Hypothalamus (tissue), 51 donors: ENCODE results near the gene PRDM10.
A peak's percentile ranks its signal among the peaks of the same experiment; 100 is the strongest.
"Not testable (repeated sequence)": the region's sequence is repeated elsewhere in the genome, so short reads cannot be mapped to it uniquely, and the experiment has no call there.

Source experiments
- DNase-seq, 51 donors: peaks; one replicate each; lab custom pipeline; 2025; lab: John Stamatoyannopoulos, UW

Gene PRDM10

DNA sequence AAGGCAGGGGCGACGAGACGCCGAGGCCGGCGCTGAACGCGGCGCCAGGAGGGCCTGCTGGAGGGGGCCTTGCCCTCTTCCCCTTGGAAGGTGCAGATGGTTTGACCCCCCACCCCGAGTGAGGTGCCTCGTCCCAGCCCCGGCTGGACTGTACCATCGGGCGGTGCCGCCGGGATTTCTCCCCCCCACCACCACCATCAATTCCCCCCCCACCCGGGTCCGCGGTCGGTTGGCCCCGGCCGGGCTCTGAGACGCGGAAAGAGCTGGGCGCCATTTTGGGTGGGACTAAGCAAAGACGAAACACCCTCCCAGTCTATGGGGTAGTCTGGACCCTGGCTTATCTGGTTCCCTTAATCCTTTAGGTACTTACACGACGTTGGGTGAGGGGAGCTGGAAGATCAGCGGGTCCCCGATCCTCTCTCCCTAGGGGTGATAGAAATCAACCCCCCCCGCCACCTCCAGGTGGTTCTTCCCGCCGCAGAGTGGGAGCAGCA lies at the start of gene PRDM10:
TSS of gene PRDM10 (minus strand) at position 484 of the 494 bp plus-strand sequence. CDS start 41,871 bp downstream, outside the sequence.
- DNase-seq, result peak in 50 of 51 donors; percentile 79 to 99 (median 91)

- no peak for DNase-seq
Observed at GRCh38 chr11:130051082-130051481, 48.4 kb upstream of the PRDM10 start.

DNA sequence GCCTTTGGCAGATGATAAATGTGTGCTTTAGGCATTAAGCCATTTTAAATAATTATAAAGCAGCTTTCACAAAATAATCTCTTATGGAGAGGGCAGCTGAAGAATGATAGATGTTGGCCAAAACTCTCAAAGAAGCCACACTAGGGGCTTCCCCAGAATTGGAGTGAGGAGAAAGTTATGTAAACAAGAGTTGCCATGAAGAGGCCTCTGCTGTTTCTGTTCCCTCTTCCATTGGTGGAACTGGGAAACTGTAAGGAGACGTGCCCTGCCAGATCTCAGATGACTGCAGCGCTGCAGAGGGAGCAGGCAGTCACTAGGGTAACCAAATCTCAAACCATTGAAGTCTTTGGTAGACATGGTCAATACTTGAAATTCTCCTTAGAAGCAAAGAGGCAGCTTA lies 47.6 kb upstream of the PRDM10 start:
- DNase-seq, result peak in 1 of 51 donors; percentile 2

- DNase-seq, result no peak
Observed at GRCh38 chr11:130049328-130049771, 46.7 kb upstream of the PRDM10 start.

- DNase-seq, result no peak
Observed at GRCh38 chr11:130047141-130047540, 44.5 kb upstream of the PRDM10 start.

DNA sequence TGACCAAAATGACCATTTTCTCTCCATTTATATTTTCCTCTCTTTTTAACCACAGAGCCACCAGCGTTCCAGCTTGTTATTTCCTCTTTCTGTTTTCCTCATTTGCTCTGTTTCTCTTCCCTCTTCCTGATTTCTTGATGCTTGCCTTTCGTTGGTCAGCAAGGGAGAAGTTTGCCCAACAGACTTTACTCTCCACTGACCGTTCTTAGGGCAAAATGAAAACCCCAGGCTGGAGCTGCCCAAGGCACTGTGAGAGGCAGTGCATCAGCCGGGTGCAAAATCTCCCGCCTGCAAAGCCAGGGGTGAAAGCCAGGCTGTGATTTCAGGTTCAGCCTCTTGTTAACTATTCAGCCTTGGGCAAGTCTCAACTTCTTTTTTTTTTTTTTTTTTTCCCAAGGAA lies 40.9 kb upstream of the PRDM10 start:
- DNase-seq, result peak in 3 of 51 donors; percentile 2 to 18 (median 7)

- no peak for DNase-seq
Observed at GRCh38 chr11:130042093-130042591, 39.5 kb upstream of the PRDM10 start.

DNA sequence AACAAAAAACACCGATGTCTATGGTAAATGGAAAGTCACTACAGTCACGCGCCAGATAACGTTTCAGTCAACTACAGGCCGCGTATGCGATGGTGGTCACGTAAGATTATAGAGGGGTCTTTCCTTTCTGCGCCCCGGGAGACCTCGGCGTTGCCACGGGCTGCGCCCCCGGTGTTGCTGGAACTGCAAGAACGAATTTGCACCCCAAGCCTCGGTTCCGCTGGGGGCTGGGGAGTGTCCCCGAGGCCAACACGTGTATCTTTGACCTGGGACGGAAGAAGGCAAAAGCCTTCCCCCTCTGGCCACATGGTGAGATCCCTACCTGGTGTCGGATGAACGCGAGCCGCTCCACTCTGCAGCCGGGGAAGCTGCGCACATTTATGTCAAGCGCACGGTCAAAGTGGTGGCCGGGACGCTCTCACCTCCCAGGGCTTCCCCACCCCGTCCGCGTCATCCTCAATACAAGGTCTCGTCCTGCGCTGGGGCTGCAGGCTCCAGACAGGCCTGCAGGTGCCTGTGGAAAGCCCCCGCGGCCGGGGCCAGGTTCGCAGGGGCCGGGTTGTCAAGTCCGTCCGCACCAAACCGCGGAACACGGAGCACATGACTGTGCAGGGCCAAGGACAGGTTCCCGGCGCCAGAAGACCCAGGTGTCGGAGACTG lies 37.8 kb upstream of the PRDM10 start:
- DNase-seq, result no peak

DNA sequence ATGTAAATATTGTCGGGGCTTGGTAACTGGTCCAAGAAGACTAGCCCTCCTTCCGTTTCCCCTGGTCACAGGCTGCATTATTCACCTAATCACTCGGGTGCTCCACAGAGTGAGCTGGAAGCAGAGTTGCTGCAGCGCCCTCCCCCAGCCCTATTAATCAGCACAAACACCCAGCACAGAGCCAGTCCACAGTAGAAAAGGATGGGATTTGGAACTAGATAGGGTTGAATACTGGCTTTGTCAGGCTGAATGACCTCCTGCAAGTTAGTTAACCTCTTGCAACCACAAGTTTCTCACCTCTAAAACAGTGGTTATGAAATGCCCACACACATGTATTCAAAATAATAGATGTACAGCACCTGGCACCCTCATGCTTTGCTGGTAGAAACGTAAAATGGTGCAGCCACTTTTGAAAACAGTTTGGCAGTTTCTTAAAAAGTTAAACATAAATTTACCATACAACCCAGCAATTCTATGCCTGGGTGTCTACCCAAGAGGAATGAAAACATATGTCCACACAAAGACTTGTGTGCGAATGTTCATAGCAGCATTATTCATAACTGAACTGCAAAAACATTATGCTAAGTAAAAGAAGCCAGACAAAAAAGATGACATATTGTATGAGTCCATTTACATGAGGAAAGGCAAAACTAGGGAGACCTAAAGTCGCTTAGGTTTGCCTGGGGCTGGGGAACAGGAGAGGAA lies 35.4 kb upstream of the PRDM10 start:
- no peak for DNase-seq

- no peak for DNase-seq
Observed at GRCh38 chr11:130037058-130037457, 34.4 kb upstream of the PRDM10 start.

DNA sequence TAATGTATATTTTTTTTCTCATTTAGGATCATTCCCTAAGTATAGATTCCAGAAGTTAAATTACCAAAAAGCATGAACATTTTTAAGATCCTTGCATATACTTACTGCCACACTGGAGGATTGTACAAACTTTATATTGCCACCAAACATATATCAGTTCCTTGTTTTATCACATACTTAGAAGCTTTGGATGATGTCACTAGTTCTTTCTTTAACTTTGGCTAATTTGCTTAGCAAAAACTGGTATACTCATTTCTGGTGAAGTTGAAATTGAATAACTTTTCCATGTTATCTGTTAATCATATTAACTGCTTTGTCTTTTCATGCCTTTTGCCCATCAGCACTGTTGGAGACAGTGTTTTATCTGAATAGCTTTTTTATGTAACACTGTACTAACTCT lies 31.6 kb upstream of the PRDM10 start:
- DNase-seq, result no peak

- no peak for DNase-seq
Observed at GRCh38 chr11:130032931-130033330, 30.3 kb upstream of the PRDM10 start.

GRCh38 chr11:130031945-130032344 lies 29.3 kb upstream of the PRDM10 start:
- no peak for DNase-seq

DNA sequence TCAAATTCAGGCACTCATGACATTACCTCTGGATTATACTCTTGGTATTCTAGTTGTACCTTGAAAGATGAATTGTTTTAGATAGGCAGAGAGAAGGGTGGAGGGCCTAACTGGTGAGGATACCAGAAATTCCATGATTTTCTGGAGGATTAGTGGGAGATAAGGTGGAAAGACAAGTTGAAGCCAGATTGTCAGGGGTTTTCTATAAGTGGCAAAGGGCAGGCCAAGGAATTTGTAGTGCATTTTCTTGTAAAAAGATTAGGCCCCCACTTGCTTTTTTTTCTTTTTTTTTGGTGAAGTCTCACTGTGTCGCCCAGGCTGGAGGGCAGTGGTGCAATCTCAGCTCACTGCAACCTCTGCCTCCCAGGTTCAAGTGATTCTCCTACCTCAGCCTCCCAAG lies 28.4 kb upstream of the PRDM10 start:
- DNase-seq, result no peak

DNA sequence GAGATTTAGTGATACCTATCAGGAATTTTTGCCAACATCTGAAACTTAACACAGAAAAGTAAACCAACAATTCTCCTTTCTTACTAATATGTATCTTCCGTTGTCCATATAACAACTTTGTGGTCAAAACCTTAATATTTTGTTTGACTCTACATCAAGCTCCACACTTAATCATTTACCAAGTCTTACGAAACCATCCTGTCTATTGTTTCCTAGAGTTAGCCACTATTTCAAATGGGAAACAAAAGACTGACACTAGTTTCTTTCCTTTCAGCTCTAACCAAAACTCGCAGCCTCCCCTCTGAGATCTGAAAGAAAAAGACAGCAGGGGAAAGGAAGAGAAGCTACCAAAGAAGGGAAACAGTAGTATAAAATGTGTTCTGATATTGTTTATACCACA lies 26.5 kb upstream of the PRDM10 start:
- no peak for DNase-seq

DNA sequence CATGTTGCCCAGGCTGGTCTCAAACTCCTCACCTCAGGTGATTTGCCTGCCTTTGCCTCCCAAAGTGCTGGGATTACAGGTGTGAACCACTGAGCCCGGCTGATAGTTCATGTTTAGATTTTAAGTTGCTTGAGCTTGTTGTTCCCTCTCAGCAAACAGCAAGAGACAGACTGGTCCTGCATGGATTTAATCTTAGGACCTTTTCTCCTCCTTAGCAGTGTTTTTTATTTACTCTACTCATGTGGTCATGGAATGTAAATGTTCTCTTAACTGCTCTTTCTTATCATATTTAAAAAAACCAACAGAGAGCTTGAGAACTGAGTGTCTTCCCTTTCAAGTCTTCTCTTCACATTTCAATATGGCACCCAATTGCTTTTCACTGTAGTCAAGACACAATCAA lies 22.7 kb upstream of the PRDM10 start:
- no peak for DNase-seq

GRCh38 chr11:130024361-130024760 lies 21.7 kb upstream of the PRDM10 start:
- no peak for DNase-seq

DNA sequence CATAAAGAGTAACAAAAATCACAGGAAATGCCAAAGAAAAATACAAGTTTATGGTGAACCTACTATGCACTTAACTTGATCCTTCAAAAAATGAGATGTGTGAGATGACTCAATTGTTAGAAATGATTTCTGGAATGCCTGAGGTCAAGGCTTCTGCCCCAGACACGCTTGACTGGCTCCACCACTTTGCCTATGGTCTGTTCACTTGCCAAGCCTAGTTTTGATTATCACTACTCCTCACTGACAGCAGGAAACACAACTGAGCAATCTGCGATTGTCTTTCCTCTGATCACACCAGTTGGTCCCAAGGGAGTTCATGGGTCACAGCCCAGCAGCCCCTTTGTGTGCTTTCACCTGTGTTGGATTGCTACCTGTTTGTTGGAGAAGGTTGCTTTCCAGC lies 20.6 kb upstream of the PRDM10 start:
- DNase-seq, result no peak

DNA sequence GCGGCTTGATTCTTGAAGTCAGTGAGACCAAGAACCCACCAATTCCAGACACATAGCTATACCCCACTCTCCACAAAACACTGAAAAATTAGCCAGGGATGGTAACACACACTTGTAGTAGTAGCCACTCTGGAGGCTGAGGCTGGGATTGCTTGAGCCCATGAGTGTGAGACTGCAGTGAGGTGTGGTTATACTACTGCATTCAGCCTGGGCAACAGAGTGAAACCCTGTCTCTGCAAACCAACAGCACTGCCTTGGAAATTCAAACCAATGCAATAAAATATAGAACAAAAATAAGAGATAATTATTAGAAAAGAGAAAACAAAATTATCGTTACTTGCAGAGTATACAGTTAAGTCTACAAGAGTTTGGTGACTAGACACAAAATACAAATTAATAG lies 20.2 kb upstream of the PRDM10 start:
- no peak for DNase-seq

GRCh38 chr11:130021606-130022005 lies 19.0 kb upstream of the PRDM10 start:
- not testable (repeated sequence) for DNase-seq

DNA sequence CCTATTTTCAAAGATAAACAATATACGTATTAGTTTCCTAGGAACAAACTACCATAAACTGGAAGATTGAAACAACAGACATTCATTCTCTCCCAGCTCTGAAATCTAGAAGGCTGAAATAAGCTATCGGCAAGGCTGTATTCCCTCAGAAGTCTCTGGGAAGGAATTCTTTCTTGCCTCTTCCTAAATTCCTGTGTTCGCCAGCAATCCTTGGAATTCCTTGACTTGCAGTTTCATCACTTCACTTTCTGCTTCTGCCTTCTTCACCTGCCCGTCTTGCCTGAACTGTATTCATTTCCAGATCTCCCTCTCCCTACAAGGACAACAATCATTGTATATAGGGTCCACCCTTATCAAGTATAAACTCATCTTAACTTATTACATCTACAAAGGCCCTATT lies 17.7 kb upstream of the PRDM10 start:
- DNase-seq, result no peak

- DNase-seq, result not testable (repeated sequence)
Observed at GRCh38 chr11:130015846-130016245, 13.2 kb upstream of the PRDM10 start.
